ENCODE results near the gene CMTM4. TPM values are rescaled to one million over a fixed set of nuclear protein-coding genes. Genes with fewer than 3 reads are reported as not detected.

The CMTM4 gene
- total RNA-seq = 10 to 100 TPM in 2 of 4 donors, 1 to 10 TPM in 2; 6.1 to 41.5 (median 15.1) TPM

GRCh38 chr16:66696669-66697630 lies at the start of gene CMTM4:
TSS of gene CMTM4 (minus strand) at chr16:66696743. CDS start at chr16:66696525, 218 bp downstream.
- Histone ChIP-seq H3K36me3 (no peaks in the 10 kb centered on the region), H3K9me3 (no peaks in the 10 kb centered on the region), H3K27ac (peak within 1 kb of the TSS; percentile 85 to 91), H3K4me3 (peak within 1 kb of the TSS; percentile 66 to 93), H3K27me3 (no peaks in the 10 kb centered on the region), H3K4me1 (peaks cover 3 to 9% of the 10 kb centered on the region in 2 donors)
- DNase-seq = peak; percentile 83 to 89
- intact Hi-C loops (cut with DNase I; ENCODE audit: low total_unique reads) = no loop called here
- peak in 1 of 2 donors; percentile 43 for TF ChIP-seq POLR2A (IDR thresholded peaks at IDR 0.05)
- TF ChIP-seq CTCF (IDR thresholded peaks at IDR 0.05) = peak in 3 of 4 experiments; percentile 39 to 56 (median 54)

GRCh38 chr16:66746048-66746447 lies 49.5 kb upstream of the CMTM4 start:
- no peaks in the 10 kb centered on the region for H3K36me3 ChIP-seq
- no peak for TF ChIP-seq POLR2A (IDR thresholded peaks at IDR 0.05)
- TF ChIP-seq CTCF (IDR thresholded peaks at IDR 0.05) = no peak
- no peak overlapping the region for H3K27ac ChIP-seq
- intact Hi-C loops (cut with DNase I; ENCODE audit: low total_unique reads) = no loop called here
- H3K4me1 ChIP-seq = peaks cover 10 to 15% of the 10 kb centered on the region in 2 donors
- DNase-seq = no peak
- no peaks in the 10 kb centered on the region for H3K9me3 ChIP-seq
- H3K4me3 ChIP-seq = no peak overlapping the region
- no peaks in the 10 kb centered on the region for H3K27me3 ChIP-seq

GRCh38 chr16:66741950-66742808 lies 45.6 kb upstream of the CMTM4 start:
- Histone ChIP-seq H3K4me1 (peaks cover 0 to 20% of the 10 kb centered on the region in 2 donors), H3K36me3 (no peaks in the 10 kb centered on the region), H3K9me3 (no peaks in the 10 kb centered on the region), H3K27ac (peak overlapping the region; percentile 86 to 90), H3K4me3 (no peak overlapping the region), H3K27me3 (no peaks in the 10 kb centered on the region)
- intact Hi-C loops (cut with DNase I; ENCODE audit: low total_unique reads) = no loop called here
- no peak for DNase-seq
- TF ChIP-seq POLR2A (IDR thresholded peaks at IDR 0.05) (no peak), CTCF (IDR thresholded peaks at IDR 0.05) (no peak)

- Histone ChIP-seq H3K27ac (peak overlapping the region; percentile 86 to 90), H3K9me3 (no peaks in the 10 kb centered on the region), H3K27me3 (no peaks in the 10 kb centered on the region), H3K4me1 (peaks cover 0 to 20% of the 10 kb centered on the region in 2 donors), H3K4me3 (no peak overlapping the region), H3K36me3 (no peaks in the 10 kb centered on the region)
- DNase-seq = peak; percentile 88 to 94
- TF ChIP-seq CTCF (IDR thresholded peaks at IDR 0.05) (no peak), POLR2A (IDR thresholded peaks at IDR 0.05) (no peak)
- intact Hi-C loops (cut with DNase I; ENCODE audit: low total_unique reads) = no loop called here
These were observed 44.8 kb upstream of the CMTM4 start for GRCh38 chr16:66741169-66741900.

All from uterus (tissue), 4 donors.